ENCODE measurements around the gene UPF1.

UPF1 gene

DNA sequence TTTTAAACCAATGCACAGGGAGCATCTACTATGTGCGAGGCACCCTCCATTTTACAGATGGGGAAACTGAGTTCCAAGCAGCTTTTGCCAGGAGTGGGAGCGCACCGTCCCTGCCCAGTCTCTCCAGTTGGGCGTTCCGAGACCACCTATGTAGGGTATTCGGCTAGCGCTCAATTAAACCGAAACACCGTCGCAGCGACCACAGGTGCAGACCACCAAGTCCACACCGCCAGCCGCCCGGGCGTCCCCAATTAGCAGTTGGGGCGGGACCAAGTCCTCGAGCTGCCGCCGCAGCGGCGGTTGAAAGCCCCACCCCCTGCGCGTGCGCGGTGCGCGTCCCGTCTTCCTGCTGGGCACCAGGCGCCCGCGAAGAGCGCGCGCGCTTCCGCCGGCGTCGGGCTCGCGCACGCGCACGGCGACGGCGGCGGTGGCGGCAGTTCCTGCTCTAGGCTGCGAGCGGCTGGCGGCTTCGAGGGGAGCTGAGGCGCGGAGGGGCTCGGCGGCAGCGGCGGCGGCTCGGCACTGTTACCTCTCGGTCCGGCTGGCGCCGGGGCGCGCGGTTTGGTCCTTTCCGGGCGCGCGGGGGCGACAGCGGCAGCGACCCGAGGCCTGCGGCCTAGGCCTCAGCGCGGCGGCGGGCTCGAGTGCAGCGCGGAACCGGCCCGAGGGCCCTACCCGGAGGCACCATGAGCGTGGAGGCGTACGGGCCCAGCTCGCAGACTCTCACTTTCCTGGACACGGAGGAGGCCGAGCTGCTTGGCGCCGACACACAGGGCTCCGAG lies at the start of gene UPF1:
UPF1 (plus strand) TSS at position 436 of the 782 bp plus-strand sequence; CDS start at position 687, 251 bp downstream.
- DNase-seq (ENCODE audit: low spot score) = peak; percentile 95

DNA sequence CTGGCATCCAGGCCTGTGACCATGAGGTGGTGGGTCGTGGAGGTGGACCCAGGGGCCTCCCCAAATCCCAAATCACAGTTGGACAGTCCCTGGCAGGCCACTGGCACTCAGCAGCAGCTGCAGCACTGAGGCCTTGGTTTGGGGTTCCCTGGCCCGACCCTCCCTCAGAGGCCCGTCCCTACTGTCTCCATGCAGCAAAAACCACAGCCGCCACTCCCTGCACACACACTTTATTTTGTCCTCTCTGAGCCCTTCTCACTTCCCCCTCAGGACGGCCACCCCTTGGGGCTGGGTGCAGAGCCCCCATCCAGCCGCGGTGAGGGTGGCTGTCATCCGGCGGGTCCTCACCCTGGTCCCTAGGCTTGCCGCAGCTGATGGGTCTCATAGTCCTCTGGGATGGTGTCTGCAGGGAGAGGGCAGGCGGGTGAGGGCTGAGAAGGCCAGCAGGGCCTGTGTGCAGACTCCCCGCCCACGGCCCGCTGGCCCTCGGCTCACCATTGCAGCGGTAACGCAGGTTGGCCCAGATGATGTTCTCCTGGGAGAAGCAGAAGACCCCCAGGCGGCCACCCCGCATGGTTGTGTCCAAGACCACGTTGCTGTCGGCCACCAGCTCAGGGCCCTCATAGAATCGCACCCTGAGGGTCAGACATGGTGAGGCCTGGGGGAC lies 49.1 kb upstream of the UPF1 start:
- no peak for DNase-seq (ENCODE audit: low spot score)

DNA sequence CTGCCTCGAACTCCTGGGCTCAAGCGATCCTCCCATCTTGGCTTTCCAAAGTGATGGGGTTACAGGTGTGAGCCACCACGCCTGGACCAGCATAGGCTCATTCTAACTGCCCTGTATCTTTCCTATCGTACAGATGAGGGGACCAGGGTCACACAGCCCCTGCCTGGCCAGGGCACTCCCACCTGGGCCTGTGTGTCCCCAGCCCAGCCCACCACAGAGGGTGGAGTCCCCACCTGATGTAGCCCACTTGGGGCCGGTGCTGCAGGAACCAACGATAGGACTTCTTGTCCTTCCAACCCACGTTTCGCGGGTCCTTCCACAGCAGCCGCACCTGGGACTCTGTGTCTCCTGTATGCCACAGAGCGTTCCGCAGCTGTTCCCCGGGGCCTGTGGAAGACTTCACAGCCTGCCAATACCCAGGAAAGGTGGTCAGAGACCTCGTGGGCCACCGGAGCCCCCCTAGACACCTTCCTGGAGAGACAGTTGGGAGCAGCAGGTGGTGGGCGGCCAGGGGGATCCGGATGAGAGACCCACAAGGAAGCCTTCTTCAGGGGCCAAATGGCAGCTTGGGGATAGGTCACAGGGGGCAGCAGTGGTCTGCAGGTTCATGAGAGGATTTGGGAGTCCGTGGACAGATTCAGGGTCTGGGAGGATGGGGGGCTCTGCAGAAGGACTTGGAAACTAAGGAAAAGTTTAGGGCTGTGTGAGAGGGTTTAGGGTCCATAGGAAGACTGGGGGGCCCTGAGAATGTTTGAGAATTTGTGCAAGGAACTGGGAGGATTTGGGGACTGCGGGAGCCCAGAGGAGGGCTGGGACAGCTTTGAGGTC lies 47.6 kb upstream of the UPF1 start:
- DNase-seq (ENCODE audit: low spot score) = no peak

DNA sequence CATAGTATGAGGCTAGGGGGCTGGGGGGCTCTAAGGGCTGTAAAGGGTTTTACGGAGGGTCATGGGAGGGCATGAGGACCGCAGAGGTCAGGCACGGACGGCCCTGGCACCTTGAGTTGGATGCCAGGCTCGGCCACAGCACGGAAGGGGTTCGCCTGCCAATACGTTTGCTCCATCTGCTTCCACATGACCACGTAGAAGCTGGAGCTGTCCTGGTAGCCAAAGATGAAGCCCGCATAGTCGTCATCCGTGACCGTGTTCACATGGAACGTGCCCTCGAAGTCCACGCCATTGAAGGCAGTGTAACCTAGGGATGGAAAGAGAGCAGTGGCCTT lies 47.0 kb upstream of the UPF1 start:
- no peak for DNase-seq (ENCODE audit: low spot score)

DNA sequence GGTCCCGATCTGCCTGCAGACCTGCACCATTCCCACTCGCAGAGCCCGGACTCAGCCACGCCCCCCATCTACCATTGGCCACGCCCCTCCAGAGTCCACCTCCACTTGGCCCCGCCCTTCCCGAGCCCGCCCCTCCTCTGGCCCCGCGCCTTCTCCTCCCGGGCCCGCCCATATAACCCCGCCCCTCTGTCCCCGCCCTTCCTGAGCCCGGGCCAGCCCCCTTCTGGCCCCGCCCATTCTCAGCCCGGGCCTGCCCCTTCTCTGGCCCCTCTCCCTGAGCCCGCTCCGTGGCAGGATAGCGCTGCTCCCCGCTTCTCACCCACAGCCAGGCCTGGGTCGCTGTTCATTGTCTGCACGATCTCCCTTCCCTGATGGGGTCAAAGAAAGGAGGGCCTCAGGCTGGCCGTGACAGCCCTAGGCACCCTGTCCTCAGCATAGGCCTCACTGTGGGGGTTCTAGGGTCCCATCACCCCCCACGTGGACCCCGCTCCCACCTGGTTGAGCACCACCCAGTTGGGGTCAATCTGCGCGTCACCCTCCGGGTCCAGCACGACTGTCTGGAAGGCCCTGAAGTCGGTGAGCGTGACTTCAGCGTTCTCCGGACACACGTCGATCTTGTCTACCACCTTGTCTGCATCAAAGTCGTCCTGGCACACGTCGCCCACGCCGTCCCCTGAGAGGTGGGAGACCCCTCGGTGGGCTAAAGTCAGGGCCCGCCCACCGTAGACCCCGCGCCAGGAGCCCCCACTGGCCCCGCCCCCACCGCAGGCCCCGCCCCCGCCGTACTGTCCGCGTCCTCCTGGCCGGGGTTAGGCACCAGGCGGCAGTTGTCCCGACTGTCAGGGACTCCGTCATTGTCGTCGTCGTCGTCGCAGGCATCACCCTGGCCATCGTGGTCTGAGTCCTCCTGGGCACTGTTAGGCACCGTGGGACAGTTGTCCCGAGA lies 46.3 kb upstream of the UPF1 start:
- peak; percentile 62 for DNase-seq (ENCODE audit: low spot score)

DNA sequence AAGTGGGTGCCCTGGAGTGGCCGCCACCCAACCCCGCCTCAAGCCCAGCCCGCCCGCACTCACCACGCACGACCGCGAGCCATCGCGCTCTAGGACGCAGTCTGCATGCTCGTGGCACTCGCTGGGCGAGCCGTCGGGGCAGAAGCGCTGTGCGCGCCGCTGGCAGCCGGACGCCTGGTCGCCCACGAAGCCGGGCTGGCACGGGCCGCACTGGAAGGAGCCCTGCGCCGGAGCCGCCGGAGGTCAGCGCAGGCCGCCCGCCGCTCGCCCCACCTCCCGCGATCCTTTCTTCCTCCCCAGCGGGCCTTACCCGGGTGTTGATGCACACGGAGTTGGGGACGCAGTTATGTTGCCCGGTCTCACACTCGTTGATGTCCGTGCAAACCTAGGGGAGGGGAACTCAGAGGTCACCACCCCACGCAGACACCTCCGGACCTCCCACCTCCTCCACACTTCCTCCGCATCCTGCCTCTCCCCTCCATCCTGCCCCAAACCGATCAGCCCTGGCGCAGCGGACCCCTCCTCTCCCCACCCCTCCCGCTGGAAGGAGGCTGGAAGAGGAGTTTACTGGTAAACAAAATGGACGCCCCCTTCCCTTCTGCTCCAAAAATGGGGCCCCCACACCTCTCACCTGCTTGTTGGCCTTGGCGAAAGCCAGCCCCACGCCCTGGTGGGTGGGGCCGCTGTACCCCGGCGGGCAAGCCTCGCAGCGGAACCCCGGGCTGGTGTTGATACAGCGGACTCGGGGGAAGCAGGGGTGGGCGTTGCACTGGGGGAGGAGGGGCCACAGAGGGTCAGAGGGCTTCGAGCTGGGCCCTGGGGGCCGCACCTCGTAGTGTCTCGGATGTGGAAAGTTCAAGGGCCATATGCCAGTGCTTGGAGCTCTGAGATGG lies 43.0 kb upstream of the UPF1 start:
- DNase-seq (ENCODE audit: low spot score) = no peak

DNA sequence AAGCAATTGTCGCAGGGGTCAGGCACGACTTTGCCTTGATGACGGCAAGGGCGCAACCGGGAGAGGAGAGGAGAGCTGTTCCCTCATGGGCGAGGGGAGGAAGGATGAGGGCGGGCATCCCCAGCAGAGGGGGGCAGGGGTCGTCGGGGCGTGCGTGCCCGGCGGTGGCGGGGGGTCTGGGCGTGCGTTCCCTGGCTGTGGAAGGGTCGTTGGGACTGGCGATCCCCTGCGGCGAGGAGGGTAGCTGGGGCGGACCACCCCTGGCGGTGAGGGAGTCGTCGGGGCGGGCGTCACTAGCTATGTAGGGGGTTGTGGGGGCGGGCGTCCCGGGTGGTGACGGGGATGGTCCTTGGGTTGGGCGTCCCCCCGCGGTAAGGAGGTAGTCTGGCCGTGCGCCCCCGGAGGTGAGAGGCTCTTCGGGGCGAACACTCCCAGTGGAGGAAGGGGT lies 42.3 kb upstream of the UPF1 start:
- no peak for DNase-seq (ENCODE audit: low spot score)

DNA sequence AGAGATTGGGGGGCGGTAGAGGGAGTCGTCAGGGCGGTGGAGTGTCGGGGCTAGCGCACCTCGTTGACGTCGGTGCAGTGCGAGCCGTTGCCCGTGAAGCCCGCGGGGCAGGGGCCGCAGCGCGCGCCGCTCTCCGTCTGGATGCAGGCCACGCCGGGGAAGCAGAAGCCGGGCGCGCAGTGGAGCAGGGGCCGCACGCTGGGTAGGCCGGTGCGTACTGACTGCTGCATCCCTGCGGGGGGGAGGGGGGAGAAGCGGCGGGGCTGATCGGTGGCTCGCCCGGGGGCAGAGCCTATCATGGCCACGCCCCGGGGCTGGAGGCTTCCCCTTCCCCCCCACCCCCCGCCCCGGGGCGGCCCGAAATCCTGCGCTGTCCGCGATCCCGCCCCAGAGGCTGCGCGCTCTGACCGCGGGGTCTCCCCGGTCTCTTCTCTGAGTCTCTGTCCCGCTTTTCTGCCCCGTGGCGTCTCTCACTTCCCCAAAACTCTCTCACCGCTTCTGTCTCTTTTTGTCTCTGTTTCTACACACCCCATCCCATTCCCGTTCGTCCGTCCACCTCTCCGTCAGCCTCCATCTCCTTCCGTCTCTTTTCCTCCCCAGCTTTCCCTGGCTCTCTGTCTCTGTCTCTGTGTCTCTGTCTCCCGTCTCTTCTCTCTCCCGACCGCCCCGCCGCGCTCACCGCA lies 41.7 kb upstream of the UPF1 start:
- DNase-seq (ENCODE audit: low spot score) = no peak

DNA sequence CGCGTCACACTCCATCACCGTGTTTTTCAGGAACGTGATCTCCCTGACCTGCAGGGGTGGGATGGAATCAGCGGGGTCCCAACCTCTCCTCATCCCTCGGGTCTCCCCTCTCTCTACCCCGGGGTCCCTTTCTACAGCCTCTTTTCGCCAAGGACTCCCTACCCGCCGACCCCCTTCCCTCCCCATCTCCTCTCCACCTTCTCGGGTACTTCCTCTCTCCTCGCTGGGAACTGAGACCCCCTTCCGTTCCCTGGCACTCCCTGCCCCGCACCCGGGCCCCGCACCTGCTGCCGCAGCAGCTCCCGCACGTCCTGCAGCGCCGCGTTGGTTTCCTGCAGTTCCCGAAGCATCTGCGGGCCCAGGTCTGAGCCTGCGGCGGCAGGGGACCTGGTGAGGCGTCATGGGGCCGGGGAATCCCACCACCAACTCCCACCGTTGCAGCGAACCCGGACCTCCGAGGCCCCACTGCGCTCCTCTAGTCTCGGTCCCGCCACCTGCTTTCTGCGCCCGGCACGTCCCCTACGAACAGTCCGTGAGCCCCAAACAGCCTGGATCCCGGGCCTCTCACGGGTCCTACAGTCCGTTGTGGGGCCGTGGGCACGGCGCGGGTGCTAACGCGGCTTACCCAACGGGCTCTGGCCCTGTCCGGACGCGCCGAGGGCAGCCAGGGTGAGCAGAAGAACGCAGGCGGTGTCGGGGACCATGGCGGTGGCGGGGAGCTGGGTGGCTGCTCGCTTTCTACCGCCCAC lies 41.0 kb upstream of the UPF1 start, which contains the start of gene COMP:
COMP (minus strand) TSS at position 740 of the 749 bp plus-strand sequence; CDS start at position 704, 36 bp downstream.
- DNase-seq (ENCODE audit: low spot score) = no peak

DNA sequence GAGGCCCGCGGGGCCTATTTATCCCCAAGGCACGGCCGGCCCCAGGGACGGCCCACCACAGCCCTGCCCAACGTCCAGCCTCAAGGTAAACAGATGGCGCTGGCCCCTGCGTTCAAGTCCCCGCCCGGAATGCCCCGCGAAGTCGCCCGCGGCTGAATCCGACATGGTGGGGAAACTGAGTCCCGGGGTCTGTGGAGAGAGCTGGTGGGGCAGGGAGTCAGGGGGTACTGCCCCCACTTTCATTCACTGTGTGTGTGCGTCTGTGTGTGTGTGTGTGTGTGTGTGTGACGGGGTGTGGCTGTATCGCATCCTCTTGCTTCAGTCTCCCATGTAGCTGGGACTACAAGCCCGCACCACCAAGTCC lies 40.5 kb upstream of the UPF1 start:
- no peak for DNase-seq (ENCODE audit: low spot score)

DNA sequence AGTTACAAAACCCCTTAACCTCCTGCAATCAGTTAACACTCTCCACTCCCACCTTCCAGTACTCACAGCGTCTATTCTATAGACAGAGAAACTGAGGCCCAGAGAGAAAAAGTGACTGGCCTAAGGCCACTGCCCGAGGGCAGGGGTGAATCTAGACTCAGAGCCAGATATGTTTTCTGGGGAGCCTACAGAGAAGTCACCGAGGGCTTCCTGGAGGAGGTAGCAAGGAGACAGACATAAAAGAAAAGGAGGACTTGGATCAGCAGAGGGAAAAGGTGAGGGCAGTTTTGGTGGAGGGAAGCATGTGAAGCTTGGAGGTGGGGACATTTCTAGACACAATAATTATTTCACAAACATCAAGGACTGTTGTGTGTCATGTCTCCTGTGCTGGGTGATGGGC lies 39.1 kb upstream of the UPF1 start:
- DNase-seq (ENCODE audit: low spot score) = no peak

DNA sequence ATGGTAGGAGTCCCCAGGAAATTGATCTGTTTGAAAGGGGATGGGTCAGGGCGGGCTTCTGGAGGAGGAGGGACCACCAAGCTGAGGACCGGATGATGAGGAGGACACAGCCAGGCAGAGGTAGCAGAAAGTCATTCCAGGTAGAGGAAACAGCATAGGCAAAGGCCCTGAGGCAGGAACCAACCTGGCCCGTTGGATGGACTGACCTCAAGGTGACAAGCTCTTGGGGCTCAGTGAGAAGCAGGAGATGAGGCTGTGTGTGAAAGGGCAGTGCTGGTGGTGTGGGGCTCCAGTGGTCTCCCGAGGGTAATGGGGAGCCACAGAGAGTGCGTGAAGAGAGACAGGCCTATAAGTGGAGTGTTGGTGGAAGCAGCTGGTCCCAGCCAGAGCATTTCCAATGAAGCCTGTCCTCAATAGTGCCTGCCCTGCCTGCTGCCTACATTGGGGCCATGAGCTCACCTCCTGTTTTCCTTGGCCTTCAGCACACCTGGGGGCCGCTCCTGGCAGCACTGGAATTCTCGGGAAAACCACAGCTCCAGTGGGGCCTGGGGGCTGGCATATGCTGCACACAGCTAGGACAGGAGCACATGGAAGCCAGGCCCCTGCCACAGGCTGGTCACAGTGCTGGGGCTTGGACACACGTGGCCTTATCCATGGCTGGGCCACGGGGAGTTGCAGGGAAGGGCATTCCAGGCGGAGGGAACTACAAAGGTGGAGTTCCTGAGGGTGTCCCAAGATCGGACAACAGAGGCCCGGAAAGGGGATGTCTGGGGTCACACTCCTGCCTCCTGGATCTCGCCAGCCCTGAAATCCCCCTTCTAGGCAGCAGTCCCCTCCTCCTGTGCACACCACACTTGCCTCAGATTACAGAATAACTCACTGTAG lies 38.4 kb upstream of the UPF1 start:
- no peak for DNase-seq (ENCODE audit: low spot score)

DNA sequence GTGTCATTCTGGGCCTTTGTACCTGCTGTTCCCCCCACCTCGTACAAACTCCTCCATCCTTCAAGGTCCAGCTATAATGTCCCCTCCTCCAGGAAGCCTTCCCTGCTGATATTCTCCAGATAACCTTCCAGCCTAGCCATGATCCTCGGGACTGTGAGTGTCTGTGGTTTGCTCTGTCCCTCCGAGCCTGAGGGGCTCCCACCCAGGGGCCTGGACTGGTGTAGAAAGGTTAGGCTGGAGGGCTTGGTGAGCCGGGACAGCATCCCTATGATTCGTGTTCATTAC lies 37.8 kb upstream of the UPF1 start:
- DNase-seq (ENCODE audit: low spot score) = no peak

DNA sequence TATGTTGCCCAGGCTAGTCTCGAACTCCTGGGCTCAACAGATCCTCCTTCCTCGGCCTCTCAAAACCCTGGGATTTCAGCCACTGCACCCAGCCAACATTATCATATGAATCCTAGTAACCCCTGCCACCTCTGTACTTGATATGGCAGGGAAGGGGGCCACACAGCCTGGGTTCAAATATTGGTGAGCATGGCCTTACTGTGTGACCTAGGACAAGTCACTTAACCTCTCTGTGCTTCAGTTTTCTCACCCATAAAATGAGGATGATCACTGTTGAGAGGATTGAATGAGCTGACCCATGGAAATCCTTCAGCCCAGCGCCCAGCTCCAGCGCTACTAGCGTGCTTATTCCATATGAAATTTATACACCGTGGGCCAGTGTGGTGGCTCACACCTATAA lies 37.1 kb upstream of the UPF1 start:
- DNase-seq (ENCODE audit: low spot score) = no peak

DNA sequence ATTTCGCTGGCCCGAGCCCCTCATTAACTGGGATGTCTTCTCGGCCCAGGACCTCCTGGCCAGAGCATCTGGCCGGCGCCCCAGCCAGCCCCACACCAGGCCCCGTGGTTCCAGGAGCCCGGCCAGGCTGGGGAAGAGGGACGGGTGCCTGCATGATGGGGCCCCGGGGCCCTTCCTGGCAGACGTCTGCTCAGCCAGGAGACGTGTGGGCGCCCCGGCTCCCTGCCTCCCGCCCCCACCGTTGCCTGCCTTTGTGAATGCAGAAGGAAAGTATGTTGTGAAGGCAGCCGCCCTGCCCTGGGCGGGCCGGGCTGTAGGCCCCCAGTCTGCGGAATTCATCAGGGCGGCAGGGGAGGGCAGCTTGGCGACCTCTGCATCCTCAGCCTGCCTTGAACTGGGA lies 36.2 kb upstream of the UPF1 start:
- DNase-seq (ENCODE audit: low spot score) = no peak

DNA sequence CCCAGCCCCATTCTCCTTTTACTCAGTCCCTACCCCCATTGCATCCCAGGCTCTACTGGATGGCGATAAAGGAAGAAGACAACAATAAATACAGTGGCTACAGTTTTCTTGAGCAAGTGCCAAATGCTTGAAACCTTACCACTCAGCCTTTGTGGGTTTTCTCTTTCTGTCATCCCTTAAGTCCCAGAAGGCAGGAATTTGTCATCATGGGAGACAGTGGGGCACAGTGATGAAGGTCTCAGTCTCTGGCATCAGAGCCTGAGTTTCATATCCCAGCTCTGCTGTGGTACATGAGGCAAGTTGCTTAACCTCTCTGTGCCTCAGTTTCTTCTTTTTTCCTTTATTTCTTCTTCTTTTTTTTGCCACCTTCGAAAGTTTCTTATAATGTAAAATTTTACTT lies 35.5 kb upstream of the UPF1 start:
- no peak for DNase-seq (ENCODE audit: low spot score)

DNA sequence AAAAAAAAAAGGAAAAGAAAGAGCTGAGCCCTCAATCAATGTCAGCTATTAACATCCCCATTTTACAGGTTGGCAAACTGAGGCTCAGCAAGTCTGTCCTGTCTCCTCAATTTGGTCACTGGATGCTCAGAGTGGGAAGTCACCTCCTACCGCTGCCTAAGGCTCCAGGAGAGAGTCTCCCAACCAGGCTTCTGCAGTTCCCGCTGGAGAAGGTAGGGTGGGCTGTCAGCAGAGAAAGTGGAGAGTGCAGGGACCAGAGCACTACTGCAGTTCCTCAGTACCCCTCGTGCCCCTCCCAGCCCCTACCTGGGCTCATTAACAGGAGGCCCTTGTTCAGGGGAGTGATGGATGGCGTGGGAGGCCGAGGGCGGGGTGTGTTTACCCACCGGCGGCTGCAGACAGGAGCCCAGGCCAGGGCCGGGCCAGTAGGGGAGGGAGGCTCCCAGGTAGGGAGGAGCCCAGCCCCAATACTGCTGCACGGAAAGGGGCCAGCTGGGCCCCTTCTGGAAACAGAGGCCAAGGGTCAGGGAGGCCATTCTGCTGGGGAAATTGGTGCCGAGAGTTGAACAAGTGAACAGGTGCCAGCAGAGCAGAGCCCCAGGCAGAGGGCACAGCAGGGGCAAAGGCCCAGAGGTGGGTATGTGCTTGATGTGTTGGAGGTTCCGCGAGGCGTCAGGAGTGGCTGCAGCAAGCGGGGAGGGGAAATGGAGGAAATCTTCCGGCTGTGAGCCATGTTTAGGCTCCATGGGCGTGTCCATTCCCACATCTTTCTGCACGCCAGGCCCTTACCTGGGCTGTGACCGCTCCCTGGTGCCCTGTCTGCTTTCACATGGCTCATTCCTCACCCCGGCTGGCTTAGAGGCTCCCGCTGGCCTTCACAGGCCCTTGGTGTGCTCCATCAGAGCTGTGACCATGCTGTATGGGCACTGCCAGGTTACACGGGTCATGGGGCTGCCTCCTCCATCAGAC lies 33.1 kb upstream of the UPF1 start:
- no peak for DNase-seq (ENCODE audit: low spot score)

Data from LoVo (cell line).